Myocyte (in vitro differentiated cells): ENCODE measurements around the gene NPAS2. TPM values are rescaled to one million over a fixed set of nuclear protein-coding genes. Genes with fewer than 3 reads are reported as not detected.
A peak's percentile ranks its signal among the peaks of the same experiment; 100 is the strongest.

Source experiments
- DNase-seq: peaks from one replicate; pipeline ENCODE4 v3.0.0-alpha.2; 2012; ENCODE audit warnings: low read depth
- total RNA-seq: library from RNA; depleted of rRNA; stranded (reverse); fragments of >200 nt; gene quantifications from 2 replicates; pipeline ENCODE4 v1.2.3, GENCODE V29; 2014

NPAS2 gene
- total RNA-seq, 1 donor from 2014 or later: 10.2 TPM

GRCh38 chr2:100820523-100821254, 750 bp downstream of the NPAS2 start:
- no peak for DNase-seq

- no peak for DNase-seq
Observed at GRCh38 chr2:100821255-100821910, 1.4 kb downstream of the NPAS2 start.

- DNase-seq: no peak
Observed at GRCh38 chr2:100821911-100822265, 1.9 kb downstream of the NPAS2 start.

GRCh38 chr2:100822587-100823248, 2.8 kb downstream of the NPAS2 start:
- DNase-seq: peak; percentile 80

GRCh38 chr2:100823665-100824438, 3.9 kb downstream of the NPAS2 start:
- no peak for DNase-seq

GRCh38 chr2:100824842-100825241, 4.9 kb downstream of the NPAS2 start:
- DNase-seq: no peak

- no peak for DNase-seq
Observed at GRCh38 chr2:100826494-100826893, 6.6 kb downstream of the NPAS2 start.

GRCh38 chr2:100831158-100831750, 11.3 kb downstream of the NPAS2 start:
- no peak for DNase-seq

- peak; percentile 29 for DNase-seq
Observed at GRCh38 chr2:100831831-100832230, 11.9 kb downstream of the NPAS2 start.

GRCh38 chr2:100832885-100833284, 12.9 kb downstream of the NPAS2 start:
- no peak for DNase-seq

- DNase-seq: no peak
Observed at GRCh38 chr2:100833331-100833730, 13.4 kb downstream of the NPAS2 start.

GRCh38 chr2:100834221-100834620, 14.3 kb downstream of the NPAS2 start:
- DNase-seq: no peak

GRCh38 chr2:100835006-100835659, 15.2 kb downstream of the NPAS2 start:
- DNase-seq: no peak

GRCh38 chr2:100840519-100840918, 20.6 kb downstream of the NPAS2 start:
- no peak for DNase-seq

GRCh38 chr2:100842241-100842922, 22.4 kb downstream of the NPAS2 start:
- DNase-seq: no peak

GRCh38 chr2:100844514-100844913, 24.6 kb downstream of the NPAS2 start:
- DNase-seq: no peak

GRCh38 chr2:100845141-100845991, 25.4 kb downstream of the NPAS2 start:
- peak; percentile 70 for DNase-seq

GRCh38 chr2:100846716-100847115, 26.8 kb downstream of the NPAS2 start:
- no peak for DNase-seq

GRCh38 chr2:100852447-100852846, 32.5 kb downstream of the NPAS2 start:
- DNase-seq: no peak
